Stimulated activated CD4-positive, alpha-beta T cell treated with anti-CD3 and anti-CD28 coated beads, Interleukin-1b, Interleukin-23, amount 100 ng/mL, for 1 hour (primary cell): ENCODE data around the gene NLGN1.

Experiments used
- DNase-seq, 2 donors: peaks; one replicate each; pipeline ENCODE4 v3.0.0-alpha.2; 2020; ENCODE audit warnings: low read depth in 2 of 2

Gene NLGN1

GRCh38 chr3:173755161-173755560 lies 357.6 kb downstream of the NLGN1 start:
- DNase-seq: no peak

GRCh38 chr3:173761161-173761560 lies 363.6 kb downstream of the NLGN1 start:
- no peak for DNase-seq

- no peak for DNase-seq
These were observed 365.0 kb downstream of the NLGN1 start for GRCh38 chr3:173762501-173762900.

- DNase-seq: no peak
These were observed 372.5 kb downstream of the NLGN1 start for GRCh38 chr3:173770011-173770410.

- DNase-seq: no peak
These were observed 373.4 kb downstream of the NLGN1 start for GRCh38 chr3:173770796-173771573.

- no peak for DNase-seq
These were observed 376.3 kb downstream of the NLGN1 start for GRCh38 chr3:173773800-173774199.

- DNase-seq: no peak
These were observed 376.8 kb downstream of the NLGN1 start for GRCh38 chr3:173774294-173774693.

- no peak for DNase-seq
These were observed 380.7 kb downstream of the NLGN1 start for GRCh38 chr3:173778251-173778650.

GRCh38 chr3:173780067-173780466 lies 382.5 kb downstream of the NLGN1 start:
- DNase-seq: no peak

- DNase-seq: no peak
These were observed 387.5 kb downstream of the NLGN1 start for GRCh38 chr3:173785004-173785403.

GRCh38 chr3:173789530-173790162 lies 392.1 kb downstream of the NLGN1 start:
- no peak for DNase-seq

GRCh38 chr3:173793963-173794362 lies 396.4 kb downstream of the NLGN1 start:
- DNase-seq: no peak

GRCh38 chr3:173796405-173796804 lies 398.9 kb downstream of the NLGN1 start:
- DNase-seq: no peak

- DNase-seq: no peak
These were observed 399.3 kb downstream of the NLGN1 start for GRCh38 chr3:173796890-173797289.

GRCh38 chr3:173799060-173799816 lies 401.7 kb downstream of the NLGN1 start:
- DNase-seq: no peak

GRCh38 chr3:173800154-173800553 lies 402.6 kb downstream of the NLGN1 start:
- DNase-seq: no peak

GRCh38 chr3:173814809-173815208 lies 417.3 kb downstream of the NLGN1 start:
- no peak for DNase-seq

GRCh38 chr3:173819368-173819767 lies 421.8 kb downstream of the NLGN1 start:
- no peak for DNase-seq

- DNase-seq: no peak
These were observed 426.4 kb downstream of the NLGN1 start for GRCh38 chr3:173823911-173824460.

GRCh38 chr3:173825730-173826129 lies 428.2 kb downstream of the NLGN1 start:
- DNase-seq: no peak

- no peak for DNase-seq
These were observed 428.9 kb downstream of the NLGN1 start for GRCh38 chr3:173826416-173826815.

GRCh38 chr3:173826901-173827609 lies 429.5 kb downstream of the NLGN1 start:
- no peak for DNase-seq
